Ovary (tissue), 3 donors: ENCODE data around the gene CROCC2.

Experiments
- EP300 ChIP-seq: sonication (generic); formaldehyde crosslinking; IDR thresholded peaks from one replicate; pipeline ENCODE4 v1.6.1; 2017; ENCODE audit warnings: antibody characterized with exemption
- POLR2A ChIP-seq: fragments of 450-650 bp; IDR thresholded peaks from one replicate; pipeline ENCODE4 v1.6.1; 2017; ENCODE audit warnings: antibody characterized with exemption, mild to moderate bottlenecking, moderate library complexity
- TF ChIP-seq, protein P1 (sequence below), 3 donors: fragments of 450-650 bp in 2 of 3; fragments of 200-600 bp in 1 of 3; IDR thresholded peaks; one replicate each; pipeline versions ENCODE4 v1.5.1 to v1.8.0; 2016 to 2022; ENCODE audit warnings: antibody characterized with exemption in 3 of 3, mild to moderate bottlenecking in 1 of 3
- donor health status: DM: no; HTN: no; CAD: no.

DNA sequence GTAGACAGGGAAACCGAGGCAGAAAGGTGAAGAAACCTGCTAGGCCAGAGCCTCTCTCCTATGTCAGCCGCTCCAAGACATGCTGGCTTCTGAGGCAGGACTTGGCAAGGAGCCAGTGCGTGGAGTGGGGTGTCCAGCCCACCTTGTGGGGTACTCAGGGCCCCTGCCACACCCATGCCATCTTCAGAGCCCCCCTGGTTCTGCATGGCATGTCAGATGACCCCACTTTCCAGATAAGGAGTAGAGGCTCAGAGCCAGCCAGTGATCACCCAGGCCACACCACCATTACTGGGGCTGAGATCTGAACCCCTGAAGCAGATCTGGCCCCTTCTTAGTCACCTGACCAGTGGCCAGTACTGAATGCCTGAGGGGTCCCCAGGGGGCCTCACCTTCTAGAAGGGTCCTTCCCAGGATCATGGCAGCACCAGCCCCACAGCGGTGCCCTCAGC lies 14.7 kb downstream of the CROCC2 start:
- TF ChIP-seq POLR2A: no peak
- TF ChIP-seq, protein P1, sequence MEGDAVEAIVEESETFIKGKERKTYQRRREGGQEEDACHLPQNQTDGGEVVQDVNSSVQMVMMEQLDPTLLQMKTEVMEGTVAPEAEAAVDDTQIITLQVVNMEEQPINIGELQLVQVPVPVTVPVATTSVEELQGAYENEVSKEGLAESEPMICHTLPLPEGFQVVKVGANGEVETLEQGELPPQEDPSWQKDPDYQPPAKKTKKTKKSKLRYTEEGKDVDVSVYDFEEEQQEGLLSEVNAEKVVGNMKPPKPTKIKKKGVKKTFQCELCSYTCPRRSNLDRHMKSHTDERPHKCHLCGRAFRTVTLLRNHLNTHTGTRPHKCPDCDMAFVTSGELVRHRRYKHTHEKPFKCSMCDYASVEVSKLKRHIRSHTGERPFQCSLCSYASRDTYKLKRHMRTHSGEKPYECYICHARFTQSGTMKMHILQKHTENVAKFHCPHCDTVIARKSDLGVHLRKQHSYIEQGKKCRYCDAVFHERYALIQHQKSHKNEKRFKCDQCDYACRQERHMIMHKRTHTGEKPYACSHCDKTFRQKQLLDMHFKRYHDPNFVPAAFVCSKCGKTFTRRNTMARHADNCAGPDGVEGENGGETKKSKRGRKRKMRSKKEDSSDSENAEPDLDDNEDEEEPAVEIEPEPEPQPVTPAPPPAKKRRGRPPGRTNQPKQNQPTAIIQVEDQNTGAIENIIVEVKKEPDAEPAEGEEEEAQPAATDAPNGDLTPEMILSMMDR (IDR thresholded peaks at IDR 0.05): no peak
- no peak for TF ChIP-seq EP300
